ENCODE results near the gene ZC3H7A. TPM values are rescaled to one million over a fixed set of nuclear protein-coding genes. Genes with fewer than 3 reads are reported as not detected.

Gene ZC3H7A
- total and polyA plus RNA-seq, 2 of the 8 experiments (the other 6 are each of a cell fraction or from before 2014, with no cell fraction given) = 32.0 to 55.9 TPM

DNA sequence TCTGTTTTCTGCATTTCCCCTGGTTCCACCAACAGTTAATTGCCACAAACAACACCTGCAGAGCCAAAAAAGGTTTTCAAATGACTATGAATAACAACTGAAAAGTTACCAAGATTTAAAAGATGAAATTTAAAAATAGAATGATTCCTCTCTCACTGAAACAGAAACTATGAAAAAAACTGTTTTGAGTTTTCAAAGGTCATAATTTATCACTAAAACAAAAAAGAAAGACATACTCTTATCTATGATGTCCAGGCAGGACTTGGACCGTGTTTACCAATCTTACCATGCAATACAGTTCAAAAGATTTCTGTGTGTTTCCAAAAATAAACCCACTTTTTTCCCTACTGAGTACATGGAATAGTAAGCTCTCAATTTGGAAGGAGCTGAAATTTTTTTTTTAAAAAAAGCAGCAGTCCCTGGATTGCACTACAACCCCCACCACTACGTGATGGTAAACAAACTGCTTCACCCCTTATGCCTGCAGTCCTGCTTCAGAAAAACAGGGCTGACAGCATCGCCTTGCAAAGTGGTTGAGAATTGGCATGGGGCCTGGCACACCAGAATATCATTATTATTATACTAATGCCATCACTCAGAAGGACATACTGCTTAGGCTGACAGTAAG lies 62.9 kb downstream of the ZC3H7A start (continued):
- TF ChIP-seq SP1 (IDR thresholded peaks at IDR 0.05; ENCODE audit: low read depth, low read length) (no peak), BRCA1 (IDR thresholded peaks at IDR 0.05; ENCODE audit: low read depth, low read length) (no peak)
- TF ChIP-seq, protein P1, sequence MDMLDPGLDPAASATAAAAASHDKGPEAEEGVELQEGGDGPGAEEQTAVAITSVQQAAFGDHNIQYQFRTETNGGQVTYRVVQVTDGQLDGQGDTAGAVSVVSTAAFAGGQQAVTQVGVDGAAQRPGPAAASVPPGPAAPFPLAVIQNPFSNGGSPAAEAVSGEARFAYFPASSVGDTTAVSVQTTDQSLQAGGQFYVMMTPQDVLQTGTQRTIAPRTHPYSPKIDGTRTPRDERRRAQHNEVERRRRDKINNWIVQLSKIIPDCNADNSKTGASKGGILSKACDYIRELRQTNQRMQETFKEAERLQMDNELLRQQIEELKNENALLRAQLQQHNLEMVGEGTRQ (IDR thresholded peaks at IDR 0.05; ENCODE audit: low read length) = no peak
